ENCODE results near the gene KAT6B.
"Not testable (repeated sequence)": the region's sequence is repeated elsewhere in the genome, so short reads cannot be mapped to it uniquely, and the experiment has no call there.

The KAT6B gene

DNA sequence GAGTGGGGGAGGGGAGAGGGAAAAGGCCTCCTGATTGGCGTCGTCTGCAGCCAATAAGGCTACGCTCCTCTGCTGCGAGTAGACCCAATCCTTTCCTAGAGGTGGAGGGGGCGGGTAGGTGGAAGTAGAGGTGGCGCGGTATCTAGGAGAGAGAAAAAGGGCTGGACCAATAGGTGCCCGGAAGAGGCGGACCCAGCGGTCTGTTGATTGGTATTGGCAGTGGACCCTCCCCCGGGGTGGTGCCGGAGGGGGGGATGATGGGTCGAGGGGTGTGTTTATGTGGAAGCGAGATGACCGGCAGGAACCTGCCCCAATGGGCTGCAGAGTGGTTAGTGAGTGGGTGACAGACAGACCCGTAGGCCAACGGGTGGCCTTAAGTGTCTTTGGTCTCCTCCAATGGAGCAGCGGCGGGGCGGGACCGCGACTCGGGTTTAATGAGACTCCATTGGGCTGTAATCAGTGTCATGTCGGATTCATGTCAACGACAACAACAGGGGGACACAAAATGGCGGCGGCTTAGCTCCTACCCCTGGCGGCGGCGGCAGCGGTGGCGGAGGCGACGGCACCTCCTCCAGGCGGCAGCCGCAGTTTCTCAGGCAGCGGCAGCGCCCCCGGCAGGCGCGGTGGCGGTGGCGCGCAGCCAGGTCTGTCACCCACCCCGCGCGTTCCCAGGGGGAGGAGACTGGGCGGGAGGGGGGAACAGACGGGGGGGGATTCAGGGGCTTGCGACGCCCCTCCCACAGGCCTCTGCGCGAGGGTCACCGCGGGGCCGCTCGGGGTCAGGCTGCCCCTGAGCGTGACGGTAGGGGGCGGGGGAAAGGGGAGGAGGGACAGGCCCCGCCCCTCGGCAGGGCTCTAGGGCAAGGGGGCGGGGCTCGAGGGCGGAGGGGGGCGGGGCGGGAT is at the start of gene KAT6B:
Gene KAT6B (plus strand): TSS at position 459 of the 903 bp plus-strand sequence. CDS start 16,258 bp downstream, outside the sequence.
- peak within 1 kb of the TSS; percentile 98 for H3K4me3 ChIP-seq (ENCODE audit: low read depth, low read length)
- TF ChIP-seq, protein P1, sequence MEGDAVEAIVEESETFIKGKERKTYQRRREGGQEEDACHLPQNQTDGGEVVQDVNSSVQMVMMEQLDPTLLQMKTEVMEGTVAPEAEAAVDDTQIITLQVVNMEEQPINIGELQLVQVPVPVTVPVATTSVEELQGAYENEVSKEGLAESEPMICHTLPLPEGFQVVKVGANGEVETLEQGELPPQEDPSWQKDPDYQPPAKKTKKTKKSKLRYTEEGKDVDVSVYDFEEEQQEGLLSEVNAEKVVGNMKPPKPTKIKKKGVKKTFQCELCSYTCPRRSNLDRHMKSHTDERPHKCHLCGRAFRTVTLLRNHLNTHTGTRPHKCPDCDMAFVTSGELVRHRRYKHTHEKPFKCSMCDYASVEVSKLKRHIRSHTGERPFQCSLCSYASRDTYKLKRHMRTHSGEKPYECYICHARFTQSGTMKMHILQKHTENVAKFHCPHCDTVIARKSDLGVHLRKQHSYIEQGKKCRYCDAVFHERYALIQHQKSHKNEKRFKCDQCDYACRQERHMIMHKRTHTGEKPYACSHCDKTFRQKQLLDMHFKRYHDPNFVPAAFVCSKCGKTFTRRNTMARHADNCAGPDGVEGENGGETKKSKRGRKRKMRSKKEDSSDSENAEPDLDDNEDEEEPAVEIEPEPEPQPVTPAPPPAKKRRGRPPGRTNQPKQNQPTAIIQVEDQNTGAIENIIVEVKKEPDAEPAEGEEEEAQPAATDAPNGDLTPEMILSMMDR (IDR thresholded peaks at IDR 0.05; ENCODE audit: borderline replicate concordance, insufficient read depth, low read depth, low read length), result peak; percentile 51; the same call in 1 of the 2 replicates

DNA sequence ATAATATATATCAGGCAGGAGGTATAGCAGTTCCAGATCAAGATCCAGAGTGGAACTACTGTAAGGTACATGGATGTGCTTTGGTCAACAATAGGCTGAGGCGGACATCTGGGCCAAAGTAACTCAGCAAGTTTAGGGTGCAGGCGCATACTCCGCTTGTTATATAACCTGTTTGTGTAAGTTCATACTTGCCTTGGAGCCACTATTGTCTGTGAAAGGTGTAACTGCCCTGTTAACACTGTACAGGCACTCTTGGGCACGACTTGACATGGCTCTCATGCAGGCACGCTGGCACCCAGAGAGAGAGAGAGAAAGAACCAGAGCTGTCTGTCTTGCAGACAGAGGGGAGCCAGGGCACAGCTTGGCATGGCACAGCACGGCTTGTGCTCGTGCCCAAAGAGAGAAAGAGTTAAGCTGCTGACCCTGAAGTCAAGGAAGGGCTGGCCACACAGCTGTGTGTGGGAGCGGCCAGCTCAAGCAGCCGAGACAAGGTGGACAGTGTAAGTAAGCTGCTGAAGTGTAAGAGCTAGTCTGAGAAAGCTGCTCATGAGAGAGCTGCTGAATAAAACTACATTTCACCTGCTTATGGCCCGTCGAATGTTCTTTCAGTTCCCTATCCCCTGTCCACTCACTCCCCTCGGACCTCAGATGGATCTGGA is 47.8 kb upstream of the KAT6B start:
- TF ChIP-seq, protein P1 (IDR thresholded peaks at IDR 0.05; ENCODE audit: borderline replicate concordance, insufficient read depth, low read depth, low read length), result no peak
- H3K4me3 ChIP-seq (ENCODE audit: low read depth, low read length), result no peak overlapping the region

DNA sequence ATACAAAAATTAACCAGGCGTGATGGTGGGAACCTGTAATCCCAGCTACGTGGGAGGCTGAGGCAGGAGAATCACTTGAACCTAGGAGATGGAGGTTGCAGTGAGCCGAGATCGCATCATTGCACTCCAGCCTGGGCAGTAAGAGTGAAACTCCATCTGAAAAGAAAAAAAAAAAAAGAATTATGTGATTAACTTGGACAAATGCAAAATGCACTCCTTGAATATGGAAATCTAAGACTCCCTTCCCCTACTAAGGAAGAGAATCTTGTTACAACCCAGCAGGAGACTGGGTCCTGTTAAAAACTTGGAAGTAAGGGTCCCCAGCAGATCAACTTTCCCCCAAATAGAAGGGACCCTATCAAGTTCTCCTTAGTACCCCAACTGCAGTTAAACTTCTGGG is 44.5 kb upstream of the KAT6B start:
- H3K4me3 ChIP-seq (ENCODE audit: low read depth, low read length), result not testable (repeated sequence)

DNA sequence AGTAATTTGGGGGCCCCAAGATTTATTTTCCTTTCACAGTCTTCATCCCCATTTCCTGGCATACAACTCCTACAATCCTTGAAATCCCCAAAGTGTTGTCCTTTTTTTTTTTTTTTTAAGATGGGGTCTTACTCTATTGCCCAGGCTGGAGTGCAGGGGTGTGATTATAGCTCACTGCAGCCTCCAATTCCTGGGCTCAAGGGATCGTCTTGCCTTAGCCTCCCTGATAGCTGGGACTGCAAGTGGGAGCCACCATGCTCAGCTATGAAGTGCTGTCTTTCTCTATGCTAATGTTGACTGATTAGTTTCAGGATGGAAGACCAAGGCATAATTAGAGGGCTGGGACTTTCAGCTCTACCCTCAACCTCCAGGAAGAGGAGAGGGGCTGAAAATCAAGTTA is 41.9 kb upstream of the KAT6B start:
- TF ChIP-seq, protein P1 (IDR thresholded peaks at IDR 0.05; ENCODE audit: borderline replicate concordance, insufficient read depth, low read depth, low read length), result no peak
- H3K4me3 ChIP-seq (ENCODE audit: low read depth, low read length), result no peak overlapping the region

GRCh38 chr10:74786126-74786525 is 40.3 kb upstream of the KAT6B start:
- TF ChIP-seq, protein P1 (IDR thresholded peaks at IDR 0.05; ENCODE audit: borderline replicate concordance, insufficient read depth, low read depth, low read length), result no peak
- no peak overlapping the region for H3K4me3 ChIP-seq (ENCODE audit: low read depth, low read length)

DNA sequence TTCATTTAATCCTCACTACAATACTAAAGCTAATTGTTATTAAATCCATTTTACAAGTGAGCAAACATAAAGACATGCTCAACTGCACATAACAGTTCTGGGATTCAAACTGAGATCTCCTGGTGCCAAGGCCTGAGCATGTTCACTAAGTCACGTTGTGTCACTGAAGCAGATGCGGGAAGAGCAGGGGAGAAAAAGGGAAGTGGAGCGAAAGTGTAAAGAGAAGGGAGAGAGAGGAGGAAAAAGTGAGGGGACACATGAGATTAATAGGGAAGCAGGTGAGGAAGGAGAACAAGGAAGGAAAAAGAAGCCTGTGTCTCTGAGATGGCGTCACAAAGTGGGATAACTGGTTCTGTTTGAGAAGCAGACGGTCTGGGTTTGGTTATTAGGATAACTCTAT is 38.9 kb upstream of the KAT6B start:
- TF ChIP-seq, protein P1 (IDR thresholded peaks at IDR 0.05; ENCODE audit: borderline replicate concordance, insufficient read depth, low read depth, low read length), result no peak
- H3K4me3 ChIP-seq (ENCODE audit: low read depth, low read length), result no peak overlapping the region

GRCh38 chr10:74791979-74792378 is 34.4 kb upstream of the KAT6B start:
- not testable (repeated sequence) for H3K4me3 ChIP-seq (ENCODE audit: low read depth, low read length)

DNA sequence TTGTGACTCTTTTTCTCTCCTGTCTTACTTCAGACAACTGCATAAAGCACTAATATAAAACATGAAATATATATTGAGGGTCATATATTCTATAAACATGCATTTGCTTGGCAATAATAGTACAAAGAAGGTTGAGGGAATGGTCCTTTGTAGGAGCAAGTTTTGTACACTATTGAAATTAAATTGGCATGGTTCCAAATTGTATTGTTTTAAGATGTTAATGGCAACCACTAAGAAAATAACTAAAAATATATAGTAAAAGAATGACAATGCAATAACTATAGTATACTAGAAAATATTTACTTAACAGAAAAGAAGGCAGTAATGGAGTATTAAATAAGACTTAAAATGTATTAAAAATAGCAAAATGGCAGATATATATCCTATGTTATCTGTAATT is 33.7 kb upstream of the KAT6B start:
- TF ChIP-seq, protein P1 (IDR thresholded peaks at IDR 0.05; ENCODE audit: borderline replicate concordance, insufficient read depth, low read depth, low read length), result no peak
- no peak overlapping the region for H3K4me3 ChIP-seq (ENCODE audit: low read depth, low read length)

DNA sequence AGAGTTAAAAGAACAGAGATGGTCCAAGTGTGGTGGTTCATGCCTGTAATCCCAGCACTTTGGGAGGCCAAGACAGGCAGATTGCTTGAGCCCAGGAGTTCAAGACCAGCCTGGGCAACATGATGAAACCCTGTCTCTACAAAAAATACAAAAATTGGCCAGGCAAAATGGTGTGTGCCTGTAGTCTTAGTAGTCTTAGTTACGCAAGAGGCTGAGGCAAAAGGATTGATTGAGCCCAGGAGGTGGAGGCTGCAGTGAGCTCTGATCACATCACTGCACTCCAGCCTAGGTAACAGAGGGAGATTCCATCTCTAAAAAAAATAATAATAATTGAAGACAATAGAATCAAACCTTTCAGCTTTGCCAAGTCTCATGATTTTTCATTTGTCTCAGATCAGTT is 33.2 kb upstream of the KAT6B start:
- not testable (repeated sequence) for H3K4me3 ChIP-seq (ENCODE audit: low read depth, low read length)

Data from GM12875 (cell line).